ENCODE results near the gene PLA2G6. TPM values are rescaled to one million over a fixed set of nuclear protein-coding genes. Genes with fewer than 3 reads are reported as not detected.

Gene PLA2G6, protein sequence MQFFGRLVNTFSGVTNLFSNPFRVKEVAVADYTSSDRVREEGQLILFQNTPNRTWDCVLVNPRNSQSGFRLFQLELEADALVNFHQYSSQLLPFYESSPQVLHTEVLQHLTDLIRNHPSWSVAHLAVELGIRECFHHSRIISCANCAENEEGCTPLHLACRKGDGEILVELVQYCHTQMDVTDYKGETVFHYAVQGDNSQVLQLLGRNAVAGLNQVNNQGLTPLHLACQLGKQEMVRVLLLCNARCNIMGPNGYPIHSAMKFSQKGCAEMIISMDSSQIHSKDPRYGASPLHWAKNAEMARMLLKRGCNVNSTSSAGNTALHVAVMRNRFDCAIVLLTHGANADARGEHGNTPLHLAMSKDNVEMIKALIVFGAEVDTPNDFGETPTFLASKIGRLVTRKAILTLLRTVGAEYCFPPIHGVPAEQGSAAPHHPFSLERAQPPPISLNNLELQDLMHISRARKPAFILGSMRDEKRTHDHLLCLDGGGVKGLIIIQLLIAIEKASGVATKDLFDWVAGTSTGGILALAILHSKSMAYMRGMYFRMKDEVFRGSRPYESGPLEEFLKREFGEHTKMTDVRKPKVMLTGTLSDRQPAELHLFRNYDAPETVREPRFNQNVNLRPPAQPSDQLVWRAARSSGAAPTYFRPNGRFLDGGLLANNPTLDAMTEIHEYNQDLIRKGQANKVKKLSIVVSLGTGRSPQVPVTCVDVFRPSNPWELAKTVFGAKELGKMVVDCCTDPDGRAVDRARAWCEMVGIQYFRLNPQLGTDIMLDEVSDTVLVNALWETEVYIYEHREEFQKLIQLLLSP
- 54.1 TPM for total RNA-seq
- long read RNA-seq, partial matches to known transcripts = 1 of 12 reads
- long read RNA-seq, other reads (novel, unspliced or antisense) = 9 of 12 reads

DNA sequence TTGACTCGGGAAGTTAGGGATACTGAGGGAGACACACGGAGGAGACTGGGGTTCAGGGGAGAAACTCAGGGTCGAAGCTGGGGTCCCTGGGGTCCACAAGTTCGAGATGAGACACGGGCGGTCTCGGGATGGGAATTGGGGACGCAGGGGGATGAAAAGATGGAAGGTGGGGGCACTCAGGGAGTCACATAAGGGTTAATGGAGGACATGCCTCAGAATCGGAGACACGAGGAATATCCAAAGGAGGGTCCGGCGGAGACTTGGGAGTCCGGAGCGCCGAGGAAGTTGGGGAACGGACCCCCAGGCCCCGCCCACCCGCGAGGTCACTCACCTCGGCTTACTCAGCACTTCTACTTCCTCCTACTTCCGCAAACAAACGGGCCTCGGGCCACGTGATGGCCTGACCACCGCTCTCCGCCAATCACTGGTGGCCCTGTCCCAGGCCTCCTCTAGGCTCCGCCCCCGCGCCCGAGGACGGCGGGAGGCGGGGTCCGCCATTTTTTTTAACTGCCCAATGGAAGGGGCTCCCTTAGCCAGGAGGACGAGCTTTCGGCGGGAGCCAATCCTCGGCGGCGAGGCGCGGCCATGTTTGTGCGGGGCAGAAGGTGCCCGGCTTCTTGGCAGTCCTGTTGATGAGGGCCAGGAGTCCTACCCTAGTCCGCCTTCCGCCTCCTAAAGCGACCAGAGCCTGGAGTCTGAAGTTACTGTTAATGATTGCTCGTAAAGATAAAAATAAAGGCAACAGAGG, at the start of gene PLA2G6:
Gene PLA2G6, minus strand, starts transcription at position 378 of the 748 bp plus-strand sequence. CDS start 12,404 bp downstream, outside the sequence.
- DNase-seq (ENCODE audit: low spot score) = peak; percentile 100

DNA sequence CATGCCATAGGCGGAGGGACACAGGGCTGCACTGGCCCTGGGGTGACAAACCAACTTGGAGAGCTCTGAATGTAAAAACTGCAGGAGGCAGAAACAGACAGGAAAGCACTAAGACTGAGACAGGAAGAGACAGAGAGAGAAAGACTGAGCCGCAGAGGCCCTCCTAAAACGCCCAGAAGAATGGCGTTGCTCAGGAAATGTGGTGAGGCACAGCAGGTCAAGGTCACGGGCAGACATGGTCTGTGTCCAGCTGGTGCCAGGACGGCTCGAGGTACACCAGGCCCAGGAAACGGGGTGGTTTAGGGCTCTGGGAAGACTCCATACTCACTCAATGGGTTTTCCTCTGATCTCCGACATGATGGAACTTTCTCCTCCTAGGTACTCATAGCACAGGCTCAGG, 49.3 kb upstream of the PLA2G6 start:
- DNase-seq (ENCODE audit: low spot score) = no peak

DNA sequence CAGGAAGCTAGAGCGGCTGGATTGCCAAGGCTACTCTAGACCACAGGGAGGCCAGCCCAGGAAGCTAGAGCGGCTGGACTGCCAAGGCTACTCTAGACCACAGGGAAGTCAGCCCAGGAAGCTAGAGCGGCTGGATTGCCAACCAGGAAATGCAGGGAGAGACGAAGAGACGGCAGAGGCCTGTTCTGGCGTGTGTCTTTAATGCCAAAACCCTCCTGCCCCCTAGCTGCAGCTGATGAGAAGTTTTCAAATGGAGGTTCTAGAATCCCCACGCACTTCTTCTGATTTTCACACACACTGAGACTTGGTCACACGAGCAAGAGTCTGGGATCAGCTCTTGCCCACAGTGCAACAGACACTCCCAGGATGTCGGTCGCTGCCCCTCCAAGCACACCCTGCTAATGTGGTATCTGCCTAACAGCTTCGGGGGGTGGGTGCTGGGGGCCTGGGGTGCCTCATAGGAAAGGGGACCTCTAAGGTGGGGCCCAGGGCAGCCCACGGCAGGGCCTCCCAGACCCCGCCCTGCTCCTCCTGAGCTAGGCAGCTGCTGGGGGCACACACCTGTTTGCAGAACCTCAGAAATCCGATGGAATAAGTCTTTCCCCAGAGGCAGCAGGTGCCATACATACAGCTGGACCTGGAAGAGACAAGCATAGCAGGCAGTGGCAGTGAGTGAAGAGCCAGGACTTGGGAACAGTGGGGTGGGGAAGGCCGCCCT, 48.6 kb upstream of the PLA2G6 start:
- DNase-seq (ENCODE audit: low spot score) = no peak

DNA sequence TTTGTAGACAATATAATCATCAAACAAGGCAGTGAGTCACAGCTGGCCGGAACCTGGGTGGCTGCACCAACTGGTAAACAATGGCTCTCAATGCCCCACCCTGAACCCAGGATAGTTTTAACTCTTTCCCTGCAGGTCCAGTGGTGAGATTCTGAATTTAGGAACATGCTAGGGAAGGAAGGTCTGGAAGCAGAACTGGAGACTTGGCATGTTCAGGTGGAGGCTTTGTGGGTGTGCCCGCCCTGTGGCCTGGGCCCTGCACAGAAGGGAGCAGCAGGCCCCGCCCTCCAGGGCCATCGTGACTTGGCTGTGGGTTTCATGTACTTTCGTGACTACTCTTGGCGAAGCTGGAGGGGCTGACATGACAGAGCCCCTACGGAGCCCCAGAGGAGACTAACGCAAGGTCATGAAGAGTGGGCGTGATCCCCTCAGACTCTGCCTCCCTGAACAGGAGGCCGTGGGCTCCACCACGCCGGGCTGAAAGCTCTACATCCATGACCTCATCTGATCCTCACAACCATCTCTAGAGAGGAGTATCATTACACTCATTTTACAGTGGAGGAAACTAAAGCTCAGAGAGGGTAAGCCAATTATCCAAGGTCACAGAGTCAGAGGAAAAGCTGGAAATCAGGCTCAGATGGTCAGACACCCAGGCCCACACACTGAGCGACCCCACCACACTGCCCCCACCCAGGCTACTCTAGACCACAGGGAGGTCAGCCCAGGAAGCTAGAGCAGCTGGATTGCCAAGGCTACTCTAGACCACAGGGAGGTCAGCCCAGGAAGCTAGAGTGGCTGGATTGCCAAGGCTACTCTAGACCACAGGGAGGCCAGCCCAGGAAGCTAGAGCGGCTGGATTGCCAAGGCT, 47.5 kb upstream of the PLA2G6 start:
- no peak for DNase-seq (ENCODE audit: low spot score)

DNA sequence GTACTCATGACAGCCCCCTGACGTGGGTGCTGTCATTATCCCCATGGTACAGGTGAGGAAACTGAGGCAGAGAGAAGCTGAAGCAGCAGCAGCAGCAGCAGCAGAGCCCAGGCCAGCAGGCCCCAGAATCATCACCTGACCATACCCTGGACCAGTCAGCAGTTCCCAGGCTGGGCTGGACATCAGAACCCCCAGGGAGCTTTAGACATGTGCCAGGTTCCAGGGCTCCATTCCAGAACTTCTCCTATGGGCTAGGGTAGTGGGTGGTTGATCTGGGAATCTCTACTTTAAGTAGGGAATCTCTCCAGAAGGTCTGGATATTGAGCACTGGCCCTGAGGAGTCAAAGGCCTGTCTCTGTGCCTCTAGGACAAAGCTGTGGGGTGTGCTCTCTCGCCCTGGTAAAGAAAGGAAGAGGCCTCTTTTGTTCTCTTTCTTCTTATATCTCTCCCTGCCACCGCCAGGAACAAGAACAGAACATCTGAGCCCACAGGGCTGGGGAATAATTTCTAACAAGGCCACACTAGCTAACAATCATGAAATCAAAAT, 46.8 kb upstream of the PLA2G6 start:
- no peak for DNase-seq (ENCODE audit: low spot score)

DNA sequence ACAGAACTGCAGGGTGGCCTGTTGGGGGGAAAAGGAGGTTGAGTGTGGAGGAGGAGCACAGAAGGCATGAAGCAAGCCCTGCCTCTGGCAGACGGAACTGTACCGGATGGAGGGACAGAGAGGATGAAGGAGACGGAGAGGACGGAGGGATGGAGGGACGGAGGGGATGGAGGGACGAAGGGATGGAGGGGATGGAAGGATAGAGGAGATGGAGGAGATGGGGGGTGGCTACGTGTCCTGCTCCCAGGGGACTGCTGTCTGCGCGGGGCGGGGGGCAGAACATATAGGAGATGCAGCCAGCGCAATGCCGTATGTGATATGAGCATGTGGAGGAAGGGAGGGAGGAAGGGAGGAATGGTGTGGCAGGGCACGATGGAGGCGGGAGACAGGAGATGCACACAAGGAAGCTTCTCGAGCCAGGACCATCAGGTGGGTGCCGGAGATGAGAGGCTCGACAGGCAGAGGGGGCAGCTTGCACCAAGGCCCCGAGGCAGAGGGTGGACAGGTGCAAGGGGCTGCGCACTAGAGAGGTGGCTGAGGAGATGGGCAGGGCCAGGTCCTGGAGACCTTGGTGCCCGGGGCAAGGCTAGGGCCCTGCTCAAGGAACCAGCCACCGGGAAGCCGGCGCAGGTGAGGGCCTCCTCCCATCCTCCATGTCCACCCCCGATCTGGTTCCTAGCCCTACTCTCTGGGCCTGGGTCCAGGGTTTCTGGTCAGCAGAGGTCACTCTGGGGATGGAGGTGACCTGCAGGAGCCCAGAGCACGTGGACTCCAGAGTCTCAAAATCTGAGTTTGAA, 45.4 kb upstream of the PLA2G6 start:
- DNase-seq (ENCODE audit: low spot score) = no peak

DNA sequence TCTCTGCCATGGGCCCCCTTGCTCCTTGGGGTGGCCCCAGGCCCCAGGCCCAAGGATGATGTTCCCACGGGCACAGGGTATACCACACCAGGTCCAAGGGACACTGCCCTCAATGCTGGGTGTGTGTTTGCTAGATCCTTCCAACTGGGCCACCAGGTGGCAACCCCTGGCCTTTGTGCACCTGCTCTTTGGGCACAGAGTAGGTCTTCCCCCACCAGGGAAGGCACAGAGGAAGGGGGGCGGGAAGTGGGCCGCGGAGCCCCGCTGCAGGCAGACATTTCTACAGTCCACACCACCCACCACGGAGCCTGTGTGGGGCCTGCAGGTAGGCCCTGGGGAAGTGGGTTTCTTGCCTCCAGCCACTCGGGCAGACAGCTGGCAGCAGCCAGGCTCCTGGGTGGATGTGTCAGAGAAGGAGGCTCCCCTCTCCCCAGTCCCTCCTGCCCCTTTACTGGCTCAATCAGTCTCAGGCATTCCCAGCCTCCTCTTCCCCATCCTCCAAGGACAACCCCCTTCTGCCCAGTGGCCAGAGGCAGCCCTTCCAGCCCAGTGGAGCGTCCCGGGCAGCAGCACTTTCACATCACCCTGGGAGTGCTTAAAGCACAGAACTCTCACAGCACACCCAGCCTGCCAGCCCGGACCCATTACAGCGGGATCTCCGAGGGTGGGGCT, 41.8 kb upstream of the PLA2G6 start:
- no peak for DNase-seq (ENCODE audit: low spot score)

DNA sequence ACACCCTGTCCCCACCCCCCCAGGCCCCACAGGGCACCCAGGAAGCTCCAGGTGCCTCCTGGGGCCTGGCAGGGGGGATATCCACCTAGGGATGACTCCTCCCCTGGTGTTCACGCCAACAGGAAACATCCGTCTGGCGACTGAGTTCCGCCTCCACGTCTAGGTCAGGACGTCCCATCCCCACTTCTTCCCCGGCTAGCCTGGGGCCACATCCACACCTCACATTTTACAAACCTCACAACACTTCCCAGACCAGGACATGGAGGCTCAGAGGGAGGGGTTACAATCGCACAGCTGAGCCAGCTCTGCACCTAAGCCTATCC, 41.1 kb upstream of the PLA2G6 start:
- DNase-seq (ENCODE audit: low spot score) = no peak

DNA sequence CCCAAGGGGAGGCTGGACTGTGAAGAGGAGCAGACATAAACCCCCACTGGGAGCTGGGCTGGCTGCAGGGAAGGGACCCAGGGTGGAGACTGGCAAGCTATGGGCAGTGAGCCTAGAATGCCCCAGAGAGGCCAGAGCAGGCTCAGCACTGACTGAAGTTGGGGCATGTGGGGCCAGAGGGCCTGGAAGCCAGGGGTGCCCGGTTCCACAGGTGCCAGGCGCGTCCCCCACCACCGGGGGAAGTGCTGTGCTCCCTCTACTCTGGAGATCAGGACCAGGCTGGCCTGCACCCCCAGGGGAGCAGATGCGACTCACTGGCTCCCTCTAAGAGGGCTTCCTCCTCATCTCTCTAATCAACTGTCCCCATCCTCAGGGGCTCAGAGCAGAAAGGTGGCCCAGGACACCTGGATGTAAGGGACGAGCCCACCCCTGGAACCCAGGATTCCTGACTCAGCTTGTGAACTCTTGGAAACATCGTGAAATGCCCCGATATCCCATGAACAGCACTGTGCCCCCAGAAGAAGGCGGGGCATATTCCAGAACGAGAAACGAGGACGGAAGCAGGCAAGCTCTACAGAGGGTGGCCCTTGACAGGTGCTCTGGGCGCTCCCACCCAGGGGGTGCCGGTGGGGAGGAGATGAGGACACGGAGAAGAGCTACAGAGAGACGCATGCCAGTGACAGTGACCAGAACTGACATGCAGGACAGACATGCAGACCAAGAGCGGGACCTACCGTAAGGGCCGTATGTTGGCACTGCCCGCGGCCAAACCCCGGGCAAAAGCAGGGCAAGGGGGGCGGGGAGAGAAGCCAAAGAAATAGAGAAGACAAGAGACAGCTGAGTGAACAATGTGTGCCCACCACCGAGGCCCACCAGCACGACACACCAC, 40.5 kb upstream of the PLA2G6 start:
- DNase-seq (ENCODE audit: low spot score) = no peak

DNA sequence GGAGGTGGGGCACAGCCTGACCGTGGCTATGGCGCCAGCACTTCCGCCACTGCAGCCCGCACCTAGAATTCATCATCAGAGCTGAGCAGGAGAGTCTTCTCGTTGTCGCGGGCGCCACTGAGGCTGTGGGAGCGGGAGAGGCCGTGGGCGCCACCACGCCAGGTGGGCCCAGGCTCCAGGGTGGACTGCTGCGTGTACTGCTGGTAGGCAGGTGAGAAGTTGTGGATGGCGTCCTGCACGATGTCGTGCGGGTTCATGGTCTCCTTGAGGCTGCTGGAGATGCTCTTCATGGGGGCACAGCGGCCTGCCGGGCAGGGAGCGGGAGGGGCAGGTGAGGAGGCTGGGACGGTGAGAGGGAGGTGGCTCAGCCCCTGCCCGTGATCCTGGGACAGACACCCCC, 39.8 kb upstream of the PLA2G6 start:
- no peak for DNase-seq (ENCODE audit: low spot score)

DNA sequence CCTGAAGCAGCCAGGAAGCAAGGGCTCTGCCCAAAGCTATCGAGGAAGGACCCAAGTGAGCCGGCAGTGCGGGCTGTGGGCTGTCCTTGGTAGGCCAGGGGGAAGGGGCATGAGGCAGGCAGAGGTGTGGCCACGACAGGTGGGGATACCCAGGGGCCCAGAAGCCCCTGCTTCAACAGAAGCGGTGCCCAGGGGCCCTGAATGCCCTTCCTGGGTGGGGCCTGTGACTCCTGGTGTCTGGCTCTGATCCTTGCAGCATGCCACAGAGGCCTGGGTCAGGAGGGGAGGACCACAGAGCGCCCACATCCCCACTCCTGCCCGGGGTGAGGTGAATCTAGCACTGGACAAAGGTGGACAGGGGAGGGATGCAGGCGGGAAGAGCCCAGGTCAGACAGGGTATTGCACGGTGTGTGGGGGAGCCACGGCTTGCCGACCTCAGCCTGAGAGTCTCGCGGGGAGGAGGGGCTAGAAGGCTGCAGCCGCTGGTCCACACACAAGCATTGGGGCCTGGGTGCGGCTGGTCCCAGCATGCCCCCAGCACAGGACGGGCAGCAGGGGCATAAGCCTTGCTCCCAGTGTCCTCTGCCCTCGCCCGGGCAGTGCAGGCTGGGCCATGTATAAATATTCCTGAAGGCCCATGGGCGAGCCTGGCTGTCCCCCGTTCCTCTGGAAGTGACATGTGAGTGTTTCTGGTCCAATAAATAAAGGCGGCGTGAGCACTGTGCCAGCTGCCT, 39.2 kb upstream of the PLA2G6 start:
- no peak for DNase-seq (ENCODE audit: low spot score)

DNA sequence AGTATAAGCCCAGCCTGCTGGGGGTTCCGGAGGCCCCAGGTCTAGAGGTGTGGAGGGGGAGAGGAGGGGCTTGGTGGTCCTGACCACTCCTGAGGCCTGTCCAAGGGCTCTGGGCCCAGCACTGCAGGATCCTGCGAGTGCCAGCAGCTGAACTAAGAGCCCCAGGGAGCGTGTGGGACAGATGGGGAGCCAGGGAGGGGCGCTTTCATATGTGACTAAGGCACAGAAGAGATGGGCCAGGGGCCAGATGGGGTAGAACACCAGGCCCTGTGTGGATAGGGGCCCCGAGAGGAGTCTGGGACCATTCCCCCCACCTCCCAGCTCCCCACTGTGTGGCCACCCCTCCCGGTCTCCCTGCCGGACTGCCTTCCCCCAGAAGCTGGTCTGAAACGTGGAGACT, 38.5 kb upstream of the PLA2G6 start:
- no peak for DNase-seq (ENCODE audit: low spot score)

DNA sequence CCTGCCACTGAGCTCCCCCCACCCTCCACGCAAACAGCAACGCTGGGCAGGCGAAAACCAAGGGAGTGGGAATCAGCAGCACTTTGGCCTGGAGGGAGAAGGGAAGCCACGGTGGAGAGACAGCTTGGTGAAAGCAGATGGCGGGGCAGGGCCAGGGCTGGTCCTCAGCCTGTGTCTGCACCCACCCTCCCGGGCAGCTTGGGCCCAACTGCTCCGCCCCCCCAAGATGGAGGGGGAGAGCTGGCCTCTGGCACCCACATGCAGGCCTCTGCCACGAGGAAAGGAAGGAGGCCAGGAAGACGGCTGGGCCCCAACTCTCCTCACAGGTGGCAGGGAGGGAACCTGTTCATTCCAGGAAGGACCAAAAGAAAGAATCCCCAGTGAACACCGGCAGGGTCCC, 38.0 kb upstream of the PLA2G6 start:
- no peak for DNase-seq (ENCODE audit: low spot score)

DNA sequence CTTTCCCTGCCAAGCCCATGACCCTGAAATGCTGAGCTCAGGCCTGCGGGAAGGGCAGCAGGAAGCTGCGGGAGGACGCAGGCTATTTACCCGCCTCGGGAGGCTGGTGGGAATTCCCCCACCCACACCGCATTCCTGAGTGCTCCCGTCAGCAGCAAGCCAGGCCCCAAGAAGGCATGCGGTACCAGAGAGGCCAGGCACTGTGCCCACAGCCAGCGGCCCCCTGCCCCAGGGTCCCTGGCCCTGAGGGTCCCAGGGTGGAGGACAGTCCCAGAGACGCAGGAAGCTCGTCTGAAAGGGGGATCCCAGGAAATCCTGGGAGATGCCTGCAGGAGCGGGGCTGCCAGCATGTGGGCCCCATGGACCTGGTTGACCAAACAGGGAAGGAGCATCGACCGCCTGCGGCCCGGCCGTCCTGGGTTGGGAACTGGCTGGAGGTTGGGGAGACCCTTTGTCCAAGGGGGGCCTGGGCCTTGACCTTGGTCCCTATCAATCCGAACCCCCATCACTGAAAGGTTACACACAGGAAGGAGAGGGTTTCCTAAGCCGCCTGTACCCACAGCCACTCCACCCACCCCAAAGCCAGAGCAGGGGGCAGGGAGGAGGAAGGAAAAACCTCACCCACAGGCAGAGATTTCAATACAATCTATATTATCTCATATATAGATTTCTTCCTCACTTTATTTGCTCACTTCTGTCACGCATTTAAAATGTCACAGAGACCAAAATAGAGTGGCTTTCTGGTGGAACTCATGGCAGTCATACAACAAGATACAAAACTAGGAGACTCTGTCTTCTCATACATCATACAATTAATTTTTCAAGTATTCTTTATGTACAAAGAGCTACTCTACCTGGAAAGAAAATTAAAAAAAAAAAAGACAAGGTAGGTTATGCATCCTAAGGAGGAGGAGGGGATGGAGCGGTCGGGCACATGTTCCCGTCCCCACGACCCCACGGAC, 37.3 kb upstream of the PLA2G6 start:
- peak; percentile 93 for DNase-seq (ENCODE audit: low spot score)
